Measurements from ENCODE around the gene EPS8.

The EPS8 gene

GRCh38 chr12:15720295-15720694, 68.9 kb downstream of the EPS8 start:
- no peak for DNase-seq (ENCODE audit: low read depth in 3 of 3, low spot score in 1 of 3)

GRCh38 chr12:15719230-15719629, 70.0 kb downstream of the EPS8 start:
- DNase-seq (ENCODE audit: low read depth in 3 of 3, low spot score in 1 of 3): no peak

GRCh38 chr12:15717940-15718567, 71.1 kb downstream of the EPS8 start:
- no peak for DNase-seq (ENCODE audit: low read depth in 3 of 3, low spot score in 1 of 3)

GRCh38 chr12:15716581-15716980, 72.6 kb downstream of the EPS8 start:
- no peak for DNase-seq (ENCODE audit: low read depth in 3 of 3, low spot score in 1 of 3)

- DNase-seq (ENCODE audit: low read depth in 3 of 3, low spot score in 1 of 3): no peak
These were observed 74.9 kb downstream of the EPS8 start for GRCh38 chr12:15714256-15714655.

GRCh38 chr12:15712823-15713660, 76.1 kb downstream of the EPS8 start:
- DNase-seq (ENCODE audit: low read depth in 3 of 3, low spot score in 1 of 3): no peak

GRCh38 chr12:15712160-15712559, 77.0 kb downstream of the EPS8 start:
- no peak for DNase-seq (ENCODE audit: low read depth in 3 of 3, low spot score in 1 of 3)

- no peak for DNase-seq (ENCODE audit: low read depth in 3 of 3, low spot score in 1 of 3)
These were observed 78.2 kb downstream of the EPS8 start for GRCh38 chr12:15710860-15711510.

- no peak for DNase-seq (ENCODE audit: low read depth in 3 of 3, low spot score in 1 of 3)
These were observed 79.6 kb downstream of the EPS8 start for GRCh38 chr12:15709551-15709950.

- no peak for DNase-seq (ENCODE audit: low read depth in 3 of 3, low spot score in 1 of 3)
These were observed 80.7 kb downstream of the EPS8 start for GRCh38 chr12:15708396-15709076.

GRCh38 chr12:15707516-15708199, 81.5 kb downstream of the EPS8 start:
- no peak for DNase-seq (ENCODE audit: low read depth in 3 of 3, low spot score in 1 of 3)

GRCh38 chr12:15706010-15706676, 83.0 kb downstream of the EPS8 start:
- DNase-seq (ENCODE audit: low read depth in 3 of 3, low spot score in 1 of 3): no peak

- no peak for DNase-seq (ENCODE audit: low read depth in 3 of 3, low spot score in 1 of 3)
These were observed 83.6 kb downstream of the EPS8 start for GRCh38 chr12:15705606-15706005.

- DNase-seq (ENCODE audit: low read depth in 3 of 3, low spot score in 1 of 3): no peak
These were observed 86.9 kb downstream of the EPS8 start for GRCh38 chr12:15702276-15702675.

GRCh38 chr12:15701631-15702156, 87.5 kb downstream of the EPS8 start:
- DNase-seq (ENCODE audit: low read depth in 3 of 3, low spot score in 1 of 3): no peak

- no peak for DNase-seq (ENCODE audit: low read depth in 3 of 3, low spot score in 1 of 3)
These were observed 88.0 kb downstream of the EPS8 start for GRCh38 chr12:15701206-15701605.

GRCh38 chr12:15700595-15700994, 88.6 kb downstream of the EPS8 start:
- DNase-seq (ENCODE audit: low read depth in 3 of 3, low spot score in 1 of 3): no peak

GRCh38 chr12:15699886-15700285, 89.3 kb downstream of the EPS8 start:
- DNase-seq (ENCODE audit: low read depth in 3 of 3, low spot score in 1 of 3): no peak

GRCh38 chr12:15698377-15698871, 90.8 kb downstream of the EPS8 start:
- no peak for DNase-seq (ENCODE audit: low read depth in 3 of 3, low spot score in 1 of 3)

- DNase-seq (ENCODE audit: low read depth in 3 of 3, low spot score in 1 of 3): no peak
These were observed 92.0 kb downstream of the EPS8 start for GRCh38 chr12:15697201-15697600.
